Measurements from ENCODE around the gene DCLRE1C.
"Not testable (repeated sequence)": the region's sequence is repeated elsewhere in the genome, so short reads cannot be mapped to it uniquely, and the experiment has no call there.

The DCLRE1C gene

DNA sequence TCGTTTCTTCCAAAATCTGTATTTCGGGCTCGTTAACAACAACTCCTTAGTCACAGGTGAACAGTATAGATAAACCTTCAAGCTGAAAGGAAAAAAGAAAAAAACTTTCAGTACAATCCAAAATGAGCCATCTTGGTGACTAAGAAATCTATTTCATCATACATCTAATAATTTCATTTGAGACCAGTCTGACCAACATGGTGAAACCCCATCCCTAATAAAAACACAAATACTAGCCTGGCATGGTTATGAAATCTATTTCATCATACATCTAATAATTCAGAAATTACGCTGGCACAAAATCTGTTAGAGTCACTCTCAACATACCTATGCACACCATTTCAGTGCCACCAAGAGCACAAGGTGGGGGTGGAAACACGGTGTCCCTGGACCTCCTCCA lies 8.8 kb downstream of the DCLRE1C start:
- no peak for DNase-seq (ENCODE audit: low read depth in 2 of 2, low spot score in 1 of 2)

DNA sequence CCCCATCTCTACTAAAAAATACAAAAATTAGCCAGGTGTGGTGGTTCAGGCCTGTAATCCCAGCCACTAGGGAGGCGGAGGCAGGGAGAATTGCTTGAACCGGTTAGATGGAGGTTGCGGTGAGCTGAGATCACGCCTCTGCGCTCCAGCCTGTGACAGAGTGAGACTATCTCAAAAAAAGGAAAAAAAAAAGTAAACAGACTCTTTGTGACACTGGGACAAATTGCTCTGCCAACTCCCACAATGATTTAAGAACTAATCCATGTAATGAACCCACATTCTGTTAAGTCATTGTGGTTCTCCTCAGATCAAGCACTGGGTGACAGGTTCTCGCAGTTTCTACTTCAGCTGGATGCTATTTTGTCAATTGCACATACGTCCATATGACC lies 11.0 kb downstream of the DCLRE1C start:
- DNase-seq (ENCODE audit: low read depth in 2 of 2, low spot score in 1 of 2) = not testable (repeated sequence)

- not testable (repeated sequence) for DNase-seq (ENCODE audit: low read depth in 2 of 2, low spot score in 1 of 2)
These were observed 11.5 kb downstream of the DCLRE1C start for GRCh38 chr10:14942147-14942949.

GRCh38 chr10:14938971-14939370 lies 14.9 kb downstream of the DCLRE1C start:
- DNase-seq (ENCODE audit: low read depth in 2 of 2, low spot score in 1 of 2) = not testable (repeated sequence)

- no peak for DNase-seq (ENCODE audit: low read depth in 2 of 2, low spot score in 1 of 2)
These were observed 17.3 kb downstream of the DCLRE1C start for GRCh38 chr10:14936584-14936983.

GRCh38 chr10:14930610-14931009 lies 23.3 kb downstream of the DCLRE1C start:
- no peak for DNase-seq (ENCODE audit: low read depth in 2 of 2, low spot score in 1 of 2)

- no peak for DNase-seq (ENCODE audit: low read depth in 2 of 2, low spot score in 1 of 2)
These were observed 27.0 kb downstream of the DCLRE1C start for GRCh38 chr10:14926722-14927416.

DNA sequence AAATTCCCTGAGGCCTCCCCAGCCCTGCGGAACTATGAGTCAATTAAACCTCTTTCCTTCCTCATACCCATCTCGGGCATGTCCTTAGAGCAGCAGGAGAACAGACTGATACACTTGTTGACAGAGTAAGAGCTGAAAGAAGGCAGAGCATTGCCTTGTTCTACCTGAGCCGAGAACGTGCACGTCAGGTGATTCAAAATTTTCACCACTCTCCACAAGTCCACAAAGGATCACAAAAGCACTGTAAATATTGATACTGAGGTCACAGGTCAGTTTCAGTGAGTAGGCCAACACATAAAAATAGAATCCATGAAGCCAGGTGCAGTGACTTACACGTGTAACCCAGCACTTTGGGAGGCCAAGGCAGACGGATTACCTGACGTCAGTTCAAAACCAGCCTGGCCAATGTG lies 27.8 kb downstream of the DCLRE1C start:
- DNase-seq (ENCODE audit: low read depth in 2 of 2, low spot score in 1 of 2) = no peak

DNA sequence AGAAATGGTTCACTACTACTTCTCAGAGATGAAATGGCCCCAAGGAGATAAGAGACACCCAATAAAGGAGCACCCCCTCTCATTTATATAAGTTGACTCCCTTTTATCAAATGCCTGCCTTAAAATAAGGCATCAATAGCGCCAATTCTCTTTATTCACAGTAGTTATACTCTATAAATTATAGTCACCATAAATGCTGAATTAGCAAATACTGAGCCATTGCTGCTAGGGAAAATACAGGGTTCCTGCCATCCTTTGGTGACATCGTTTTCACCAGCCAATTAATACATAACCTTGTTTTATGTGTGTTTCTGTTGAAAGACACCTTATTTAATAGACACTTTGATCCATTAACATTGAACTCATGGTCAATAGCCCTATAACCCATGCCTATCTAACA lies 28.6 kb downstream of the DCLRE1C start:
- DNase-seq (ENCODE audit: low read depth in 2 of 2, low spot score in 1 of 2) = no peak

DNA sequence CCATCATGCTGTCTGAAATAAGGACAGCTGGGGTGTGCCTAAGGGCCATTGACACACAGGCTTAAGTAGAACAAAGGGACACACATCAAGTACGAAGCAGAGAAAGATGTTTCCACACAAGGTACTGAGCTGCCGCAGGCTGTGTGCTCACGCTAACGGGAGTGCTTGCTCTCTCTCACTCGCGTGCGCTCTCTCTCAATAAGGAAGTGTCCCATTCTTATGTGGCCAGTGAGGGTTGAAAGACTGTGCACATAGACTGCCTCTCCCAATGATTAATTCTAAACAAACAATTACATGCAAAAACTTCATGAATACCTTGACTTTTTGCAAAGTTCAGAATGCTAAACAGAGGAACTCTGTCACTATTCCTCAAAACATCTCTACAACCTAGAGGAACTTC lies 29.9 kb downstream of the DCLRE1C start:
- DNase-seq (ENCODE audit: low read depth in 2 of 2, low spot score in 1 of 2) = no peak

GRCh38 chr10:14918964-14919363 lies 34.9 kb downstream of the DCLRE1C start:
- DNase-seq (ENCODE audit: low read depth in 2 of 2, low spot score in 1 of 2) = no peak

DNA sequence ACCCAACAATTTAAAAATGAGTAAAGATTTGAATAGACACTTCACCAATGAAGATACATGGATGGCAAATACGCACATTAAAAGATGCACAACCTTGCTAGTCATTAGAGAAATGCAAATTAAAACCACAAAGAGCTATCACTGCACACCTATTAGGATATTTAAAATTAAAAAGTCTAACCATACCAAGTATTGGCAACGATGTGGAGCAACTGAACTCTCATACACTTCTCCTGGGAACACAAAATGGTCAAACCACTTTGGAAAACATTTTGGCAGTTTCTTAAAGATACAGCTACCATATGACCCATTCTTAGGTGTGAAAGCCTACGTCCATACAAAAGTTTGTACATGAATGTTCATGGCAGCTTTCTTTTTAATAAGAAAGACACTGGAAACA lies 36.1 kb downstream of the DCLRE1C start:
- no peak for DNase-seq (ENCODE audit: low read depth in 2 of 2, low spot score in 1 of 2)

DNA sequence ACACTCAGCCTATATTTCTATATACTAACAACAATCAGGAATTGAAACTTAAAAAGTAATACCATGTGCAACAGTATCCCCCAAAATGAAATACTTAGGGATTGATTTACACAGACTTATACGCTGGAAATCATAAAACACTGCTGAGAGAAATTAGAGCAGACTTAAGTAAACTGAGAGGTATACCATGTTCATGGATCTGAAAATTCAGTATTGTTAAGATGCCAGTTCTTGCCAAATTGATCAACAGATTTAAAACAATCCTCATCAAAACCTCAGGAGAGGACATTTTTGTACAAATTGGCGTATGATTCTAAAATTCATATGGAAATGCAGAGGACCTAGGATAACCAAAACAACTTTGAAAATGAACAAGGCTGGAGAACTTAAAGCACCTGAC lies 37.3 kb downstream of the DCLRE1C start:
- no peak for DNase-seq (ENCODE audit: low read depth in 2 of 2, low spot score in 1 of 2)

DNA sequence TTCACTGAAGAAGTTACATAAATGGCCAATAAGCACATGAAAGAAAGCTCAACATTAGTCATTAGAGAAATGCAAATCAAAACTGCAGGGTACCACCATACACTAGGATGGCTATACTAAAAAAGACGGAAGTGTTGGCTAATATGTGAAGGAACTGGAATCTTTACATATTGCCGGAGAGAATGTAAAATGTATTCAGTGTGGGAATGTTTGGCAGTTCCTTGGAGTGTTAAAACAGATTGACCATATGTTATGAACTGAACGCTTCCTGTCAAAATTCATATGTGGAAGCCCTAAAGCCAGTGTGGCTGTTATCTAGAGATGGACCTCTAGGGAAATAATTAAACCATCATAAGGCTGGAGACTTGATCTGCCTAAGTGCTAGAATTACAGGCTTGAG lies 42.1 kb downstream of the DCLRE1C start:
- no peak for DNase-seq (ENCODE audit: low read depth in 2 of 2, low spot score in 1 of 2)

DNA sequence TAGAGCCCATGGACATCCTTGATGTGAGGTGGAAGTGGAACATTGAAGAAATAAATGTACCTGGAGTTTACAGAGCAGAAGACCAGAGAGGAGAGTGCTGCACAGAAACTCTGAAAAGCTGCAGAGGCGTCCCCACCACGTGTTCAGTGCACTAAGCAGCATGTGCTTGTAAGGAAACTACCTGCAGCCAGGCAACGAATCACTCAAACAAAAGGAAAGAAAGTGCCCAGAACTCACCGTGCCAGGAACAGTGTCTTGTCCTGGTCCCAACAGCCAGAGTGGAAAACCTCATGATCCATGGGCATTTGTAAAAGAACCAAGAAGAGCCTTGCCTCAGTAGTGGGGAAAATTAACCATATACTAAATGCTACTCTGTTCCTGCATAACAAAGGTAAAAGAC lies 42.9 kb downstream of the DCLRE1C start:
- DNase-seq (ENCODE audit: low read depth in 2 of 2, low spot score in 1 of 2) = no peak

- no peak for DNase-seq (ENCODE audit: low read depth in 2 of 2, low spot score in 1 of 2)
These were observed 44.8 kb downstream of the DCLRE1C start for GRCh38 chr10:14909101-14909500.

DNA sequence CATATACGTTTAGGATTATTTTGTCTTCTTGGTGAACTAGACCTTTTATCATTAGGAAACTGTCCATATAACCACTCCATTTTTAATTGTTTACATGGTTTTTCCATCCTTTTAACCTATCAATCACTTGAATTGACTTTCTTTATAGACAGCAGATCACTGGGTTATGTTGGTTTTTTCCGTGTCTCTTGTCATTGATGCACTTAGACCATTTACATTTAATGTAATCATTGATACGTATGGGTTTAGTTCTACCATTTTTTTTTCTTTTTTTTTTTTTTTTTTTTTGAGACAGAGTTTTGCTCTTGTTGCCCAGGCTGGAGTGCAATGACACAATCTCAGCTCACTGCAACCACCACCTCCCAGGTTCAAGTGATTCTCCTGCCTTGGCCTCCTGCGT lies 46.3 kb downstream of the DCLRE1C start:
- not testable (repeated sequence) for DNase-seq (ENCODE audit: low read depth in 2 of 2, low spot score in 1 of 2)

DNA sequence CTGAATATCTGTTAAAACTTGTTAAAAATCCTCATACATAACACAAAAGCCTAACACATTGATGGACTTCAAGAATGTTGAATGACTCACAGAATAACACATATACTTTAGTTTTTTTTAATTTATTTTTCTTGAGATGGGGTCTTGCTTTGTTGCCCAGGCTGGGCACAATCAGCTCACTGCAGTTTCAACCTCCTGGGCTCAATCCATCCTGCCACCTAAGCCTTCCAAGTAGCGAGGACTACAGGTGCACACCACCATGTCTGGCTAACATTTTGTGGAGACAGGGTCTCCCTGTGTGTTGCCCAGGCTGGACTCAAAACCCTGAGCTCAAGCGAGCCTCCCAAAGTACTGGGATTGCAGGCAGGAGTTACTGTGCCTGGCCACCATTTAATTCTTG lies 47.1 kb downstream of the DCLRE1C start:
- no peak for DNase-seq (ENCODE audit: low read depth in 2 of 2, low spot score in 1 of 2)

DNA sequence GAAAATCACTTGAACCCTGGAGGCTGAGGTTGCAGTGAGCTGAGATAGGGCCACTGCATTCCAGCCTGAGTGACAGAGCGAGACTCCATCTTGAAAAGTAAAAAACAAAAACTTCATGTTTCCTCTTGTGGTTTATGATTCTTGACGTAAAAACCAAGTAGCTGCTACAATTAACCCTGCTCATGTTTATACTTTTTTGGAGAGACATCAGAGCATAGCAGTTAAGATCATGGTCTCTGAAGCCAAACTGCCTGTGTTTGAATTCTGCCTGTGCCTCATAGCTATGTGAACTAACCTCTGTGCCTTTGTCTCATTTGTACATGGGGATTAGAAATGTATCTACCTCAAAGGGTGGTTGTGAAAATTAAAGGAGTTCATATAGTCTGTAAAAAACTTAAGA lies 48.0 kb downstream of the DCLRE1C start:
- DNase-seq (ENCODE audit: low read depth in 2 of 2, low spot score in 1 of 2) = no peak

GRCh38 chr10:14904864-14905263 lies 49.0 kb downstream of the DCLRE1C start:
- DNase-seq (ENCODE audit: low read depth in 2 of 2, low spot score in 1 of 2) = no peak

- no peak for DNase-seq (ENCODE audit: low read depth in 2 of 2, low spot score in 1 of 2)
These were observed 49.6 kb downstream of the DCLRE1C start for GRCh38 chr10:14904316-14904732.

DNA sequence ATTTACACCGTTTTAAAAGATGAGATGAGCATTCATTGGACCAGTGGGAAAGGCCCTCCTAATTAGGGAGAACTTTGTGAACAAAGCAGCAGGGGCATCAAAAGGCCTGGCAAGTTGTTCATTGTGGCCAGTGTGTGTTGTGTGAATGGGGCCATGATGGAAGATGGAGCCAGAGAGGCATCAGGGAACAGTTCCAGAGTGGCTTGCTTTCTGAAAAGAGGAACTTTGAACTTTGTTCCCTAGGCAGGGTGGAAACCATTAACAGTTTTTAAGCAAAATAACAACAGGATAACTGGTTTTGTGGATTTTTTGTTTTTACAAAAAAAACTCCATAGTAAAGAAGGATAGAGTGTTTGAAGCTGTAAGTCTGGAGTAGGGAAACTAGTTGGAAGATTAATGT lies 62.7 kb downstream of the DCLRE1C start:
- DNase-seq (ENCODE audit: low read depth in 2 of 2, low spot score in 1 of 2) = no peak

DNA sequence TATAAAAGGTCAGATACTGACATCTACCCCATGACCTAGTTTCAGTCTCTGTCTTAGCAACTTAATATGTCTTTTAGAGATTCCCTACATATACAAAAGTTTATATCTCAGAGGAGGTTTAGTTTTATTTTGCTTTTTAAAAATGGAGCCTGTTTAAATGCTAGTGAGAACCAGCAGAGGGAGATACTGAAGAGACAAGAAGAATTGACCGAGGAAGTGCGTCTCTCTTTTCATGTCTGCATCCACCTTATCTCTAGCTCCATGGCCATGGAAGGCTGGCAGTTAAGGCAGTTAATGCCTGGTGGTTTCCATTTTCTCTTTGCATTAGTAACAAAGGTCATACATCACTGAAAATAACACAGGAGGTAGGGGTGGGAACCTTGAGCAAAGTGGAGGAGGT lies 64.6 kb downstream of the DCLRE1C start:
- no peak for DNase-seq (ENCODE audit: low read depth in 2 of 2, low spot score in 1 of 2)
